Ishikawa (cell line): ENCODE data around the gene TPRX1.

Experiments used
- EGR1 ChIP-seq: IDR thresholded peaks from 2 replicates; pipeline ENCODE4 v1.6.1; 2012
- MAX ChIP-seq: IDR thresholded peaks from 2 replicates; pipeline ENCODE4 v1.6.1; 2012
- NFIC ChIP-seq: IDR thresholded peaks from 2 replicates; pipeline ENCODE4 v1.6.1; 2012
- REST ChIP-seq: IDR thresholded peaks from 2 replicates; pipeline ENCODE4 v1.6.1; 2012; ENCODE audit warnings: low read depth, mild to moderate bottlenecking
- USF1 ChIP-seq: IDR thresholded peaks from 2 replicates; pipeline ENCODE4 v1.6.1; 2012
- YY1 ChIP-seq: IDR thresholded peaks from 2 replicates; pipeline ENCODE4 v1.6.1; 2012; ENCODE audit warnings: low read depth

GRCh38 chr19:47848823-47849473 is 44.6 kb upstream of the TPRX1 start:
- TF ChIP-seq EGR1 (no peak), NFIC (no peak), REST (no peak), YY1 (no peak), USF1 (no peak), MAX (no peak)
